HG03378 (cell line): ENCODE results near the gene CORO6.
"Not testable (repeated sequence)": the region's sequence is repeated elsewhere in the genome, so short reads cannot be mapped to it uniquely, and the experiment has no call there.

Experiments used
- ATAC-seq: cut with Tn5 transposase; IDR thresholded peaks from one replicate; pipeline ENCODE4 v1.9.1; 2021; ENCODE audit warnings: mild to moderate bottlenecking, moderate library complexity; ENCODE audit not compliant: unreplicated experiment

CORO6 gene

GRCh38 chr17:29622337-29623282 lies at the start of gene CORO6:
Gene CORO6, minus strand, starts transcription at chr17:29622912. Its CDS starts 1,491 bp downstream, at chr17:29621421.
- ATAC-seq: no peak

- ATAC-seq: no peak
Measured at GRCh38 chr17:29671661-29672060, 48.9 kb upstream of the CORO6 start.

- no peak for ATAC-seq
Measured at GRCh38 chr17:29669266-29669665, 46.6 kb upstream of the CORO6 start.

DNA sequence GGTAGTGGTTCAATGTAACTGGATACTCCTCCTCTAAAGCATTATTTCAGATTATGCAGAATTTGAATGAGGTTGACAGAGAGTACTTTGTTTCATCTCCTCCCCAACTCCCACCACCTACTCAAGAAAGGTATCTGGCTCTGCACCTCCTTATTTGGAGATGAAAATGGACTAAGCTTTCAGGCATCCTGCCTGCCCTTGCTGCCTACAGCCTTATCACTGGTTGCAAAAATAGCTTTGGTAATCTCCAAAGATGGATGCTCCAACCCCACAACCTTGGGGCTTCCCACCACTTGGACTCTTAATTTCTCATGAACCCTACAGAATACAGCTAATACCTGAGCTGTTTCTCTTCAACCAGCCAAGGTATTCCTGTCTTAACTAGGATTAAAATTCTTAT lies 45.3 kb upstream of the CORO6 start:
- no peak for ATAC-seq

DNA sequence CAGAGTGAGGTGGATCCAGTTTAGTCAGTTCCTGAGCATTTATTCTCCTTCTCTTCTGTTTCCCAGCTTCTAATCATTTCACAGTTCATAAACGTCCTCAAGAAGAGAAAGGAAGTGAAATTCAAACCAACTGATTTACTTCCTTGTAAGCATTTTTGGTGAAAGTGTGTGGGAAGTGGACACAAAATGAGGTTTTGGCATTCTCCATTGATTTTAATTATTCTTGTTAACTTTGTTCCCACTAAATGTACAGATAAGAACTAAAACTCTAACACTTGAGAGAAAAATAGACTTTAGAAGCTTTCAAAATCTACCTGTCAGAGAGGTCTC lies 42.7 kb upstream of the CORO6 start:
- no peak for ATAC-seq

- no peak for ATAC-seq
Measured at GRCh38 chr17:29664743-29665480, 42.2 kb upstream of the CORO6 start.

DNA sequence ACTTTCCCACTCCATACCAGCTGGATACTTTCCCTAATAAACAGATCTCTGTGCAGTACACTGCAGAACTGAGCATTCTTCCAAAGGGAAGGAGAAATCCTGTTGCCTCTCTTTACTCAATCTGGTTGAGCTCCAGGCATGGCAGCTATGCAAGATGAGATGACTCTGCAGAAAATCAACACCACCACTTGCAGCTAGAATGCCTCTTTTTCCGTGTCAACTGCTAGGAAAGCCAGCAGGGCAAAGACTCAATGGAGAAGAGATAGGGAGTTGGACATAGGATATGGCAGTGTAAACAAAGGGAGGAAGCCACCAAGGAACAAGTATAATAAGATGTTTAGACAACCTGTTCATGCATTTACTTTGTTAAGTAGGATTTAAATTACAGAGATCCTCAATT lies 40.4 kb upstream of the CORO6 start:
- ATAC-seq: no peak

GRCh38 chr17:29661213-29661612 lies 38.5 kb upstream of the CORO6 start:
- no peak for ATAC-seq

- ATAC-seq: no peak
Measured at GRCh38 chr17:29659155-29659554, 36.4 kb upstream of the CORO6 start.

GRCh38 chr17:29655323-29655722 lies 32.6 kb upstream of the CORO6 start:
- ATAC-seq: no peak

- no peak for ATAC-seq
Measured at GRCh38 chr17:29653995-29654714, 31.4 kb upstream of the CORO6 start.

DNA sequence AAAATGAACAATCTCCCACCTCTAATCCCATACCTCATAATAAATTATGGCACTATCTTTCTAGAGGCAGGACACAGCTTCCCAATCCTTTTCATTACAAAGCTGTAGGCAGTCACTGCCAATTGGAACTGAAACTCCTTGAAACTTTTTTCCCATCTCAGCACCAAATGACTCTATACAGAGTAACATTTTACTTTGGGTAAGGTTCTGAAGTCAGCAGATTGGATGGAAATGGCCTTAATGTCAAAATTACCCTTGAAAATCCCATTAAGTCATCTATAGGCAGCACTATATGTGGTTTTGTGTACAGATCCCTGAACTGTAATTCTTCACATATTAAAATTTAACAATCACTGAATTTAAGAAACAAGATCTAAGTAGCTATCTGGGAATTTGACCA lies 30.3 kb upstream of the CORO6 start:
- no peak for ATAC-seq

DNA sequence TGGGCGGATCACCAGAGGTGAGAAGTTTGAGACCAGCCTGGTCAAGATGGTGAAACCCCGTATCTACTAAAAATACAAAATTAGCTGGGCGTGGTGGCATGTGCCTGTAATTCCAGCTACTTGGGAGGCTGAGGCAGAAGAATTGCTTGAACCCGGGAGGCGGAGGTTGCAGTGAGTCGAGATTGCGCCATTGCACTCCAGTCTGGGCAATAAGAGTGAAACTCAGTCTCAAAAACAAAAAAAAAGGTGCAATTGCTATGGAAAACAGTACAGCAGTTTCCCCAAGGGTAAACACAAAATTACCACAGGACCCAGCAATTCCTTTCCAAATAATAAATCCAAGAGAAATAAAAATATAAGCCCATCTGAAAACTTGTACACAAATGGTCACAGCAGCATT lies 29.2 kb upstream of the CORO6 start:
- not testable (repeated sequence) for ATAC-seq

DNA sequence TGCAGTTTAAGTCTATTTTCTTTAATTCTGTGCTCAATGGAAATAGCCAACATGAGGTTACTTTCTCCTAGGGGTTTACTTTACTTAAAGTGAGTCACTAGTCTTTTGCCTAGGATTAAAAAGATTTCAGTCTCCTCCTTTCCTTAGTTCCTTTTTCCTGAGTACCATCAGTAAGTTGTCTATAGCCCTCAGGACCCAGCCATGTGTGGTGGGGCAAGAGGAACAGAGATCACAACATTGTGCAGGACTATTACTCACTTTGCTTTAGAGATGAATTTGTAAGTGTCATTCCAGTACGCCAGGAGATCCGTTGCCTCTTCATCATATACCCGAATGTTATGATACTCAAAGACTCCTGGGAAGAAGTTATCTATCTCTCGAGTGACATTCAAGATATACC lies 27.7 kb upstream of the CORO6 start:
- no peak for ATAC-seq

DNA sequence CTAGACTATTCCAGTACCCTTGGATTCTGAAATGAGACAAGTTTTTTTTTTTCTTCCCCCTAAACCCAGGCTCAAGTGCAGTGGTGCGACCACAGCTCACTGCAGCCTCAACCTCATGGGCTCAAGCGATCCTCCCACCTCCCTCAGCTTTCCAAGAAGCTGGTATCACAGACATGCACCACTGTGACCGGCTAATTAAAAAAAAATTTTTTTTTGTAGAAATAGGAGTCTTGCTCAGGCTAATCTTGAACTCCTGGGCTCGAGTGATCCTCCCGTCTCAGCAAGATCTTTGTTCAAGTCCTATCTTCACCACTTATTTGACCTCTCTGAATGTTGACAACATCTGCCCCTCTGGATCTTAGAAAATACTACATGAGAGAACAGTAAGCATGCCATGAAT lies 26.6 kb upstream of the CORO6 start:
- ATAC-seq: no peak

- no peak for ATAC-seq
Measured at GRCh38 chr17:29648005-29648404, 25.3 kb upstream of the CORO6 start.

DNA sequence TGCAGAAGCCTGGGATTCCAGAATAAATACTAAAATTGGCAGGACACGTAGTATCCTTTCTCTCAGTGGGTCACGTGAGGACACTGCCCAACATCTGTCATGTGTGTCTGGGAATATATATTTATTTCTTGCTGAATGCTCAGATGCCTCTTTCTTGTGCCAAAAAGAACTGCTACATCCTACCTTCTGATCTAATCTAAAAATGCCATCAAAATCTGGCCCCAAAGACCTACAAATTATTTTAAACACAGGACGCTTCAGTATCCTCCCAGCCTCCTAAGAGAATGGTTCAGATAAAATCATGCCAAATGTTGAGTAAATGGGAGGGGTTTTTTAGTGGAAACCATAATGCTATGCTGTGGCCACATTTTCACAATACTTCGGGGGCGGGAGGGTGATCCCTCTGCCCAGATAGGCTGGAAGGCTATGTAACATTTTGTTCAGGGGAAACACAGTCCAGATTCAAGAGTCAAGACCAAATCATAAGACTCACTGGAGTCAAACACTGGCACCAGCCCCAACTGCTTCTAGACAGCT lies 22.9 kb upstream of the CORO6 start:
- ATAC-seq: no peak

DNA sequence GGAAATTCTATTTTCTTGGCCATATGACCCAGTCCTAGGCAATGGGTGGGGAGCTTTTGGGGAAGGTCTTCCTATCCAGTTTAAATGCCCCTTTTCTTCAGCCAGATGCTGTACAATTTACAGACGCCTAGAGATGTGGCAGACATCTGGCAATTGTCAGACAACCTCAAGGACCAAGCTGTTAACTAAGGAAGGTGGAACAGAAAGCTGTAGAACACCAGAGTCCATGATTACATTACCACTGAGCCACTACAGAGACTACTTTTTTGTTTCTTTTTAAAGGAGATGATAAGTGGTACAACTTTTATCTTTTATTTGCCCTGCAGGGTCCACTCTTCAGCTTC lies 21.1 kb upstream of the CORO6 start:
- ATAC-seq: no peak

DNA sequence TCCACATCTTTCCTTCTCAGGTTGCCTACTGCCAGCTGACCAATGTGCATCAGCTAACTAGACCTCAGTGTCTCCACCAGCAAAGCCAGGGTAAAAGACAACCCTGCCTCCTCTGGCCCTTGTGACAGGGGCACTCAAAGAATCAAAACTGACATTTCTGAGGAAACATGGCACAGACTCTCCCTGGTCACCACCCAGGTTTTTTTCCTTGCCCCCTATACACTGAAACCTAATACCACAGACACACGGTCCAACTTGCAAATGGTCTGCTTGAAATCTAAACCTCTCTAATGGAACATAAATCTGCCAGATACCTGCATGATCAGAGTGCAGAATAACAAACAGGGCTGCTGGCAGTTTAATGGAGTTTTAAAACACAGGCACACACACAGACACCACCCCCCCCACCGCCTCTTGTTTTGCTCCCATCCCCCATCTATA lies 19.5 kb upstream of the CORO6 start:
- no peak for ATAC-seq

GRCh38 chr17:29640981-29641642 lies 18.4 kb upstream of the CORO6 start:
- no peak for ATAC-seq

GRCh38 chr17:29640413-29640812 lies 17.7 kb upstream of the CORO6 start:
- ATAC-seq: no peak
